Measurements from ENCODE around the gene MRPL51.
"Not testable (repeated sequence)": the region's sequence is repeated elsewhere in the genome, so short reads cannot be mapped to it uniquely, and the experiment has no call there.

MRPL51 gene

DNA sequence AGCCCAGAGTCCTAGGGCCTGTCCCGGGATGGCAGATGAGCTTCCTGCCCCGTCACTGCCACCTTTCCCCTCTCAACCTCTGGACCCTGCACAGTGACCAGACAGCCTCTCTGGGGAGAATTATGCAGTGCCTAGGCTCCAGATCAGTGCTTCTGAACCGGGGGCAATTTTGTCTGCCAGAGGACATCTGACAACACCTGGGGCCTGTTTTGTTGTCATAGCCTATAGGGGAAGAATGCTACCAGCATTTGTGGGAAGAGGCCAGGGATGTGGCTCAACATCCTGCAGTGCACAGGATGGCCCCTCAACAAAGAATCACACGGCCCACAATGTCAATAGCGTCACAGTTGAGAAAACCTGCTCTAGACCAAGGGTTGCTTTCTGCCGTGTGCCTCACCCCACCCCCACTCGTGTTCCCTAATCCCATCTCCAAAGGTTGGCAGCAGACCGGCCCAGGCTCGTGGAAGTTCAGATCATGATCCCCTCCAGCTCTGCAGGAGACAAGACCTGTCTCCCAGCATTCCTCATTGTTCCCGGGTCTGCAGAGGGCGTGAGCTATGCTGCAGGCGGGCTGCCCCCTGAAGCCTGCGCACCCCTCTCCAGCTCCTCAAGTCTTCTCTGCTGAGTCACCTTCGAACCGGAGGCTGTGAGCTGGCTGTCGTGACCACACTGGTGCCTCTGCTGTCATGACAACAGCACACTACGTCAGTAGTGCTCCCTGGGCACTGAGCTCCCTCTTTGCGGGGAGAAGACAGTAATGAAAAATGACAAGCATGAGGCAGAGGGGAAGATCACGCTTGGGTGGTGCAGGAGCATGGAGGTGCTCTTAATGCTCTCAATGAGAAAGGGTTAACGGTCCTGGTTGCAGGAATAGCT lies 39.2 kb upstream of the MRPL51 start:
- DNase-seq (ENCODE audit: low read depth, low spot score) = no peak

DNA sequence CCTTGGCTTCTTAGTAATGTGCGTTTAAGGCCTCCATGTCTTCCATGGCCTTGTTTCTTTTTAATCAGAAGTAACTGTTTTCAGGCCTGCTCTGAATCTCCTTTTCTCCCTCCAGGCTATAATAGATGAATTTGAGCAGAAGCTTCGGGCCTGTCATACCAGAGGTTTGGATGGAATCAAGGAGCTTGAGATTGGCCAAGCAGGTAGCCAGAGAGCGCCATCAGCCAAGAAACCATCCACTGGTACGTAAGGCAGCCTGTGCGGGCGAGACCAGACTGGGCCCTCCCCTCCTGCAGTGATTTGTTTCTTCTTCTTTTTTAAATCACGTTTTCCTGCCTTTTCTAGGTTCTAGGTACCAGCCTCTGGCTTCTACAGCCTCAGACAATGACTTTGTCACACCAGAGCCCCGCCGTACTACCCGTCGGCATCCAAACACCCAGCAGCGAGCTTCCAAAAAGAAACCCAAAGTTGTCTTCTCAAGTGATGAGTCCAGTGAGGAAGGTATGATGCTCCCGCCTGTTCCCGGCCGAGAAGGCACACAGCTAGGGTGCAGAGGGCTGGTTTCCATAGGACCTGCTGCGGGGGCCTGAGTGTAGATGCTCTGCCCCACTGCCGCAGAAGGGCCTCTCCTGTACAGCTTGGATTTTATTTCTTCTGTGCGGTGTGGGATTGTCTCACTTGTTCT lies 37.7 kb upstream of the MRPL51 start:
- no peak for DNase-seq (ENCODE audit: low read depth, low spot score)

- DNase-seq (ENCODE audit: low read depth, low spot score) = no peak
These were observed 36.3 kb upstream of the MRPL51 start for GRCh38 chr12:6529291-6529737.

DNA sequence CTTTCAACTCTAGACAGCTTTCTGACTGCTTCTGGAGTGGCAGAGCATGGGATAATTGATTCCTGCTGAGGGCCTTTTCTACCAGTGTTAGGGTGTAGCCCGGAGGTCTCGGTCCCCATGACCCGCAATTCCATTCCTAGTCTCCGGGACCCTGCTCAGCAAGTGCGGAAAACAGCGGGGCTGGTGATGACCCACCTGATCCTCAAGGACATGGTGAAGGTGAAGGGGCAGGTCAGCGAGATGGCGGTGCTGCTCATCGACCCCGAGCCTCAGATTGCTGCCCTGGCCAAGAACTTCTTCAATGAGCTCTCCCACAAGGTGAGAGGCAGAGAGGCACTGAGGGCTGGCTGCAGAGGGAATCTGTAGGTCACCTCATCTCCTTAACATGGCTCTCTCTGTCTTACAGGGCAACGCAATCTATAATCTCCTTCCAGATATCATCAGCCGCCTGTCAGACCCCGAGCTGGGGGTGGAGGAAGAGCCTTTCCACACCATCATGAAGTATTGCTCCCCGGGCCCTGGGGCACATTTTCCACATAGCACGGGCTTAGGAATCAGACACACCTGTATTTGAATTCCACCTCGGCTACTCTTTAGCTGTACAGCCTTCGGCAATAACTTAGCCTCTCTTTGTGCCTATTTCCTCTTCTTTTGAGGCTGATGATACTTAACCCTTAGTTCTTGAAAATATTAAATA lies 35.6 kb upstream of the MRPL51 start:
- DNase-seq (ENCODE audit: low read depth, low spot score) = no peak

- no peak for DNase-seq (ENCODE audit: low read depth, low spot score)
These were observed 34.6 kb upstream of the MRPL51 start for GRCh38 chr12:6527711-6528110.

DNA sequence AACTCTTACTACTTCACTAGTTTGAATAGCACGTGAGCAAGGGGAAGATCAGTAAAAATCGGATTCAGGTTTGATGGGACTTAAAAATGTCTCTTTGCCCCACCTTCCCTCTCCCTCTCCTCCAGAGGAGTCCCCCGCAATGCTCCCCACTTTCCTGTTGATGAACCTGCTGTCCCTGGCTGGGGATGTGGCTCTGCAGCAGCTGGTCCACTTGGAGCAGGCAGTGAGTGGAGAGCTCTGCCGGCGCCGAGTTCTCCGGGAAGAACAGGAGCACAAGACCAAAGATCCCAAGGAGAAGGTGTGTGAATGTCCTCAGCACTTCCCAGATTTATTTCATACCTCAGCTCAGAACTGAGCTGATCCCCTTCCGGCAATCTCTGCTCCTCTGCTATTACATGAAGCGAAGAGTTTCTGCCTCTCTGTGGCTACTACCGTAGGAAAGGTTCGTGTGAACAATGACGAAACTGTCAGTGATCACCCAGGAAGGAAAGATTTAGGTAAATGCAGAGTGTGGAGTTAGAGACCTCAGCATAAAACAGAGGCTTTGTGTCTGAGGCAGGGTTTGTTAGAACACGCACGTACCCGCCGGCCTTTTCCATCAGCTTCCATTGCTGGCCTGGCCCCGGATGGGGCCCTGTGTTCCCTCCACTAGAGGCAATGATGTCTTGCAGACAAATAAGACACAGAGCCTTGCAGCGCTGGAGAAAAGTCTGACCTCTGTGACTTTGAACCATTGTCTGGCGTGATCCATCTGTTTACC lies 33.9 kb upstream of the MRPL51 start:
- DNase-seq (ENCODE audit: low read depth, low spot score) = no peak

- no peak for DNase-seq (ENCODE audit: low read depth, low spot score)
These were observed 33.1 kb upstream of the MRPL51 start for GRCh38 chr12:6526201-6526600.

GRCh38 chr12:6524648-6525047 lies 31.6 kb upstream of the MRPL51 start:
- no peak for DNase-seq (ENCODE audit: low read depth, low spot score)

- no peak for DNase-seq (ENCODE audit: low read depth, low spot score)
These were observed 30.6 kb upstream of the MRPL51 start for GRCh38 chr12:6523708-6524107.

- DNase-seq (ENCODE audit: low read depth, low spot score) = no peak
These were observed 29.1 kb upstream of the MRPL51 start for GRCh38 chr12:6522193-6522592.

GRCh38 chr12:6520186-6520585 lies 27.1 kb upstream of the MRPL51 start:
- DNase-seq (ENCODE audit: low read depth, low spot score) = no peak

DNA sequence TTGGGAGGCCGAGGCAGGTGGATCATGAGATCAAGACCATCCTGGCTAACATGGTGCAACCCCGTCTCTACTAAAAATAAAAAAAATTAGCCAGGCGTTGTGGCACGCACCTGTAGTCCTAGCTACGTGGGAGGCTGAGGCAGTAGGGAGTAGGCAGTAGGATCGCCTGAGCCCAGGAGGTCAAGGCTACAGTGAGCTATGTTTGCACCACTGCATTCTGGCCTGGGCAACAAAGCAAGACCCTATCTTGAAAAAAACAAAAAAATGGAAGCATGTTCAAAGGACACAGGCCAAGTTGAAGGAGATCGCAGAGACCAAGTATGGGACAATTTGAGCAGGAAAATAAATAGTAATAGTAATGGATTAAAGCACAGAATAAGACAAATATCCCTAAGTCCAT lies 15.0 kb upstream of the MRPL51 start:
- no peak for DNase-seq (ENCODE audit: low read depth, low spot score)

GRCh38 chr12:6507102-6507998 lies 14.3 kb upstream of the MRPL51 start:
- DNase-seq (ENCODE audit: low read depth, low spot score) = no peak

GRCh38 chr12:6500466-6500865 lies 7.4 kb upstream of the MRPL51 start:
- no peak for DNase-seq (ENCODE audit: low read depth, low spot score)

- DNase-seq (ENCODE audit: low read depth, low spot score) = not testable (repeated sequence)
These were observed 4.2 kb upstream of the MRPL51 start for GRCh38 chr12:6497291-6497690.

- DNase-seq (ENCODE audit: low read depth, low spot score) = no peak
These were observed 1.9 kb upstream of the MRPL51 start for GRCh38 chr12:6494968-6495367.

DNA sequence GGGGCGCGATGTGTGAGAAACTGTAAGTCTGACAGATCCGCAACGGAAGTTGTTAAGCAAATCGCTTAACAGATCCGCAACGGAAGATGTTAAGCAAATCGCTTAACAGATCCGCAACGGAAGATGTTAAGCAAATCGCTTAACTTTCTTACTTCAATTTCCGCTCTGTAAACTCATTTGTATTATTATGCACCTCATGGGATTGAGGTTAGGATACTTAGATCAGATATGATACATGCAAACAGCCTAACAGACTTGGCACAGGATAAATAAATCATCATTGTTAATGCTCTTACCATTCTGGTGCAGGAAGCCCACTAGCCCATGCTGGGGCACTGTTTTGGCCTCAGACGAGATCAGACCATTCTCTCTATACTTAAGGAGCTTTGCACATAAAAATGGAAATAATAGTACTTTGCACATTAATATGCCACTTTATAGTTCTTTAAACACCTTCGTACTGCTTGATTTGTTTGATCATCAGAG lies 1.2 kb upstream of the MRPL51 start:
- DNase-seq (ENCODE audit: low read depth, low spot score) = peak; percentile 10

GRCh38 chr12:6493497-6494257 lies 615 bp upstream of the MRPL51 start, which contains the start of gene NCAPD2:
TSS of gene NCAPD2 (plus strand) at chr12:6494102. CDS start at chr12:6495099, 997 bp downstream.
- DNase-seq (ENCODE audit: low read depth, low spot score) = peak; percentile 91

- not testable (repeated sequence) for DNase-seq (ENCODE audit: low read depth, low spot score)
These were observed 2.4 kb downstream of the MRPL51 start for GRCh38 chr12:6490673-6491072.

- no peak for DNase-seq (ENCODE audit: low read depth, low spot score)
These were observed 3.6 kb downstream of the MRPL51 start for GRCh38 chr12:6489449-6489848.
